ENCODE measurements around the gene MRPL55.

GRCh38 chr1:228118040-228118439 lies 8.9 kb upstream of the MRPL55 start:
- TF ChIP-seq CTCF (conservative IDR thresholded peaks at IDR 0.05; ENCODE audit: low read depth, low read length) (no peak), POLR2A (IDR thresholded peaks at IDR 0.05; ENCODE audit: low read depth, low read length) (no peak), SMC3 (IDR thresholded peaks at IDR 0.05; ENCODE audit: low read depth, low read length) (no peak), BHLHE40 (IDR thresholded peaks at IDR 0.05; ENCODE audit: low read depth, low read length) (no peak), MAZ (IDR thresholded peaks at IDR 0.05; ENCODE audit: borderline replicate concordance, low read depth, low read length) (no peak)
